HG02943 (cell line): ENCODE results near the gene AGPAT3.
"Not testable (repeated sequence)": the region's sequence is repeated elsewhere in the genome, so short reads cannot be mapped to it uniquely, and the experiment has no call there.

Experiments used
- ATAC-seq: cut with Tn5 transposase; IDR thresholded peaks from one replicate; pipeline ENCODE4 v1.9.1; 2021; ENCODE audit warnings: mild to moderate bottlenecking, low read depth, moderate library complexity; ENCODE audit not compliant: unreplicated experiment

The AGPAT3 gene

GRCh38 chr21:43881283-43881682, 16.3 kb downstream of the AGPAT3 start:
- no peak for ATAC-seq

DNA sequence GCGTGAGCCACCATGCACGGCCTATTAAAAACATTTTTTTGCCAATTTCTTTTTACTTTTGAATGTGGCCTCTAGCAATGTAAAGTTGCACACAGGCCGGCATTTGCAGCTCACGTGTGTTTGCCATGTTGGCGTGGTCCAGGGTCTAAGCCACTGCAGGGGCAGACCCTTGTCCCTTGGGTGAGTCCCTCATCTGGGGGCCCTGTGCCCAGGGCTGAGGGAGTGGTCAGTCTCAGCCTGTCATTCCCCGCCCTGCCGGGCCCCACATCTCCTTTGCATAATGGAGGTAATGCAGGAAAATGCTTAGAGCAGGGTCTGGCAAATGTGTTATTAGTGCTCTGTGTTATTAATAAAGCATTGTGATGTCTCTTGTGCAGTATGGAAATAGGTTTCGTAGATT, 16.9 kb downstream of the AGPAT3 start:
- ATAC-seq: no peak

- ATAC-seq: no peak
These were observed 18.0 kb downstream of the AGPAT3 start for GRCh38 chr21:43882952-43883545.

- no peak for ATAC-seq
These were observed 19.2 kb downstream of the AGPAT3 start for GRCh38 chr21:43884012-43884860.

- ATAC-seq: no peak
These were observed 19.9 kb downstream of the AGPAT3 start for GRCh38 chr21:43884861-43885417.

DNA sequence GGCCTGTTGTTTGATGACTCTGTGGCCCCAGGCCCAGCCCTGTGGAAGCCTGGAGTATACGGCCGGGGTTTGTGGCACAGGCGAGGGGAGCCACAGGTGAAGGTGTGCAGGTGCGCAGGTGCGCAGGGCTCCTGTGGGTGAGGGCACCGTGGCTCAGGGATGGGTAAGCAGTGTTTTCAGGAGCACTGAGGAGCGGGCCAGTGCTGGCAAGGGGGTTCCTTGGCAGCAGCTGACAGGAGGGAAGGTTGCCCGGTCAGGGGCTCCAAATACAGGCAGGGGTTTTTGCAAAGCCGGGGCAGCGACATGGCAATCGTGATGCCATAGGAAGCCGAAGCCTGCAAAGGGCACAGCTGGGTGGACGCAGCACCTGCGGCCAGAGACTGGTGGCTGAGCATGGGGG, 20.7 kb downstream of the AGPAT3 start:
- ATAC-seq: no peak

GRCh38 chr21:43886565-43886964, 21.5 kb downstream of the AGPAT3 start:
- ATAC-seq: no peak

DNA sequence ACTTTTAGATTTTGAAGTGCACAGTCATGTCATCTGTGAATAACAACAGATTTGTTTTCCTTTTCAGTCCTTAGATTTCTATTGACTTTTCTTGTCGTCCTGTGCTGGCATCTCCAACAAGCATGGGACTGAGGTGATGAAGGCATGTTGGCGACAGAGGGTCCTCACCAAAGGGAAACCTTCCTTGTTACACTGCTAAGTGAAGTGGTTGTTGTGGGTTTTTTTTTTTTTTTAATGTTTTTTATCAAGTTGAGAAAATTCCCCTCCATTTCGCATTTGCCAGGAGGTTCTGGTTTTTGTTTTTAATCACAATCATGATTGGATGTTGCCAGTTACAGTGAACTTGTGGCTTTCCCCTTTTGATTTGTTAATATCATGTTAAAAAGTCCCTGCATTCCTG, 24.0 kb downstream of the AGPAT3 start:
- ATAC-seq: no peak

DNA sequence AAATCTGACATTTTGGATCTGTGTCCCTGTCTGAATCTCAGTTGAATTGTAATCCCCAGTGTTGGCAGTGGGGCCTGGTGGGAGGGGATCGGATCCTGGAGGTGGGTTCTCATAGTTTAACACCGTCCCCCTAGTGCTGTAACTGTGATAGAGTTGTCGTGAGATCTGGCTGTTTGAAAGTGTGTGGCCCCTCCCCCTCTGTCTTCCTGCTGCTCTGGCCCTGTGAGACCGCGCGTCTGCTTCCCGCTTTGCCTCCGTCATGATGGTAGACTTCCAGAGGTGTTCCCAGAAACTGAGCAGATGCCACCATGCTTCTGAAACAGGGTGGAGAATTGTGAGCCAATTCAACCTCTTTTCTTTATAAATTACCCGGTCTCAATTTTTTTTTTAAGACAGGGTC, 25.0 kb downstream of the AGPAT3 start:
- ATAC-seq: no peak

GRCh38 chr21:43892334-43892733, 27.3 kb downstream of the AGPAT3 start:
- ATAC-seq: no peak

DNA sequence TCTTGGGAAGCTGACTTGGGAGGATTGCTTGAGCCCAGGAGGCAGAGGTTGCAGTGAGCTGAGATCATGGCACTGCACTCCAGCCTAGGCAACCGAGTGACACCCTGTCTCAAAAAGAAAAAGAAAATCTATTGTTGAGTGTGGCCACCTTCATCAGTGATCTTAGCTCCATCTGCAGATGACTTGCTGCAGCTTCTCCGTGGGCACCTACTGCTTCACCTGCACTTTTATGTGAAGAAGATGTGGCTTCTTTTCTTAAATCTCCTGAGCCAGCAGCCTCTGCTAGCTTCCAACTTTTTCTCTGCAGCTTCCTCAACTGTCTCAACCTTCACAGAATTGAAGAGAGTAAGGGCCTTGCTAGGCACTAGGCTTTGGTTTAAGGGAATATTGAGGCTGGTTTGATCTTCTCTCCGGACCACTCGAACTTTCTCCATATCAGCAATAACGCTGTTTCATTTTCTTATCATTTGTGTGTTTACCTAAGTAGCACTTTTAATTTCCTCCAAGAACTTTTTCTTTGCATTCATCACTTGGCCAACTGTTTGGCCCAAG, 28.0 kb downstream of the AGPAT3 start:
- no peak for ATAC-seq

GRCh38 chr21:43893536-43894205, 28.6 kb downstream of the AGPAT3 start:
- ATAC-seq: no peak

- no peak for ATAC-seq
These were observed 29.2 kb downstream of the AGPAT3 start for GRCh38 chr21:43894206-43894577.

- ATAC-seq: no peak
These were observed 30.2 kb downstream of the AGPAT3 start for GRCh38 chr21:43895196-43895595.

GRCh38 chr21:43896696-43897299, 31.8 kb downstream of the AGPAT3 start:
- not testable (repeated sequence) for ATAC-seq

- no peak for ATAC-seq
These were observed 34.5 kb downstream of the AGPAT3 start for GRCh38 chr21:43899307-43900077.

GRCh38 chr21:43900078-43900385, 35.0 kb downstream of the AGPAT3 start:
- no peak for ATAC-seq

DNA sequence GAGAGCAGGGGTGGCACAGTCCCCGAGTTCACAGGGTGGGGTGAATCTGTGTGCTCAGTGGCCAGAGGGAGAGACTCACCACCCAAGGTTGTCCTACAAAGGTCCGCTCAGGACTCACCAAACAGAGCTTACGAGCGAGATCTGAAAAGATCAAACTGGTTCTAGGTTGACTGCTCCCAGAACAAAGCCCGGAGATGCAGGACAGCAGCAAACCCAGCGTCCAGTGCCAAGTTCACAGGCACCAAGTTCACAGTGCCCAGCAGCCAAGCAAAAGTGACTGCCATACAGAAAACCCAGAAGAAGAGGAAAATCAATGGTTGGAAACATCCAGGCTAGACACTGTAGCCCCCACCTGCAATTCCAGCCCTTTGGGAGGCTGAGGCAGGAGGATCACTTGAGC, 35.7 kb downstream of the AGPAT3 start:
- no peak for ATAC-seq

DNA sequence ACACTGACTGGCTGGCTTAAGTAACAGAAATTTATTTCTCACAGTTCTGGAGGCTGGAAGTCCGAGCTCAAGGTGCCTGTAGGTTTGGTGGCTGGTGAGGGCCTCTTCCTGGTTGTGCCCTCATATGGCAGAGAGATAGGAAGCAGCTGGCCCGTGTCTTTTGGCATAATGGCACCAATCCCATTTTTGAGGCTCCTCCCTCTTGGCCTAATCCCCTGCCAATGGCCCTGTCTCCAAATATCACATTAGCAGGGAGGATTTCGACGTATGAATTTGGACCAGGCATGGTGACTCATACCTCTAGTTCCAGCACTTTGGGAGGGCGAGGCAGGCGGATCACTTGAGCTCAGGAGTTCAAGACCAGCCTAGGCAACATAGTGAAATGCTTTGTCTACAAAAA, 37.4 kb downstream of the AGPAT3 start:
- no peak for ATAC-seq

DNA sequence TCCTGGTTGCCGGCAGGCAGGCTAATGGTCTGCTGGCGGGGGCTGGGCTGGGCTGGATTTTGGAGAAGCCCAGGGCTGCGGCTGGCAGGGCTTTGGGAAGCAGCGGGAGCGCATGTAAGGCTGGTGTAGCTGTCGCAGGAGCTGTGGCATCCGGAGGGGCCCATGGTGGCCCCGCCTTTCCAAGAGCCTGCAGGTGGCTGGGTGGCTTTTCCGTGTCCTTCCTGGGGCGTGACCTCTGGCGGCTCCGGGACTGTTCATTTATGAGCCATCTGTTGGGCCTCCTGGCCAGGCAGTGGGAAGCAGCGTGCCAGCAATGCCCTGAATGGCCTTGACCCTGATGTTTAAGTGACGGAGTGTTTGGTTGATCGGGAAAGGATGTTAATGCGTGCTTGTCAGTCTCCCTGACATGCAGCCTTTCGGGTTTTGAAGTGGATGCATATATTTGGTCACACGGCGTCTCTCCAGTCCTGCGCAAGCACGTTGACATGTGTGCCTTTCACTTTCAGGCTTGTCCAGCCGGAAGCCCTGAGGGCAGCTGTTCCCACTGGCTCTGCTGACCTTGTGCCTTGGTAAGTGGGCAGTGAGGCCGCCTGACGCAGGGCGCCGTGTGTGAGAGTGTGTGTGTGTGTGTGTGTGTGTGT, 38.5 kb downstream of the AGPAT3 start:
- ATAC-seq: no peak
